Gastrocnemius medialis (tissue), 4 donors: ENCODE results near the gene VPS18. TPM values are rescaled to one million over a fixed set of nuclear protein-coding genes. Genes with fewer than 3 reads are reported as not detected.
"Not testable (repeated sequence)": the region's sequence is repeated elsewhere in the genome, so short reads cannot be mapped to it uniquely, and the experiment has no call there.

Experiments used
- ATAC-seq, 2 donors: fragments of 150-250 bp; one replicate each; pipeline ENCODE4 v1.9.1; 2016
- DNase-seq, 2 donors: peaks; one replicate each; pipeline ENCODE4 v3.0.0-alpha.2; 2019
- H3K27ac ChIP-seq, 4 donors: fragments of 200-600 bp; sonication (generic); 1 replicate in 1 of 4; 2 replicates in 3 of 4; pipeline ENCODE4 v1.5.1; 2016 to 2018; ENCODE audit warnings: mild to moderate bottlenecking in 2 of 4, moderate library complexity in 1 of 4
- H3K27me3 ChIP-seq, 3 donors: fragments of 200-600 bp; sonication (generic) in 2 of 3; 1 replicate in 1 of 3; 2 replicates in 2 of 3; pipeline versions ENCODE4 v1.5.1 to v1.6.0; 2016 to 2019; ENCODE audit warnings: mild to moderate bottlenecking in 1 of 3, moderate library complexity in 1 of 3
- H3K36me3 ChIP-seq, 2 donors: fragments of 200-600 bp; sonication (generic) in 1 of 2; one replicate each; pipeline ENCODE4 v1.5.1; 2017 to 2018
- H3K4me1 ChIP-seq, 2 donors: fragments of 200-600 bp; sonication (generic) in 1 of 2; one replicate each; pipeline ENCODE4 v1.5.1; 2016 to 2017; ENCODE audit warnings: mild to moderate bottlenecking in 2 of 2
- H3K4me3 ChIP-seq, 4 donors: fragments of 200-600 bp; sonication (generic) in 3 of 4; 1 replicate in 1 of 4; 2 replicates in 3 of 4; pipeline ENCODE4 v1.5.1; 2016 to 2019; ENCODE audit warnings: mild to moderate bottlenecking in 2 of 4
- H3K9me3 ChIP-seq, 3 donors: fragments of 200-600 bp; sonication (generic) in 2 of 3; 1 replicate in 1 of 3; 2 replicates in 2 of 3; pipeline ENCODE4 v1.5.1; 2016 to 2019
- POLR2A ChIP-seq, 2 donors: fragments of 450-650 bp; IDR thresholded peaks; one replicate each; pipeline ENCODE4 v1.6.1; 2017; ENCODE audit warnings: antibody characterized with exemption in 2 of 2, mild to moderate bottlenecking in 2 of 2, moderate library complexity in 2 of 2
- in situ Hi-C, 4 donors: fragments of 200-750 bp; cut with MboI; loops; one replicate each; pipeline versions ENCODE4 v1.15.0 to v1.8.0; 2017; ENCODE audit warnings: low sequenced_read_pairs in 4 of 4
- intact Hi-C: fragments of 100-400 bp; cut with DNase I; formaldehyde crosslinking; loops from one replicate; pipeline ENCODE4 v1.15.1; 2023; ENCODE audit warnings: low total_unique reads
- total RNA-seq, 4 donors: library from RNA; depleted of rRNA; stranded (reverse); fragments of >200 nt; gene quantifications; one replicate each; pipeline versions ENCODE4 v1.1.0 to v1.2.3, GENCODE V29; 2016
- TF ChIP-seq, protein P1 (sequence below), 5 experiments: fragments of 450-650 bp in 3 of 5; fragments of 200-600 bp in 2 of 5; sonication (generic) in 2 of 5; IDR thresholded peaks in 4 of 5; conservative IDR thresholded peaks in 1 of 5; 1 replicate in 4 of 5; 2 replicates in 1 of 5; pipeline ENCODE4 v1.5.1; 2016 to 2019; ENCODE audit warnings: antibody characterized with exemption in 5 of 5, mild to moderate bottlenecking in 3 of 5, moderate library complexity in 3 of 5

Gene VPS18
- total RNA-seq, 4 donors from 2014 or later, result 18.5 to 26.1 (median 19.3) TPM

DNA sequence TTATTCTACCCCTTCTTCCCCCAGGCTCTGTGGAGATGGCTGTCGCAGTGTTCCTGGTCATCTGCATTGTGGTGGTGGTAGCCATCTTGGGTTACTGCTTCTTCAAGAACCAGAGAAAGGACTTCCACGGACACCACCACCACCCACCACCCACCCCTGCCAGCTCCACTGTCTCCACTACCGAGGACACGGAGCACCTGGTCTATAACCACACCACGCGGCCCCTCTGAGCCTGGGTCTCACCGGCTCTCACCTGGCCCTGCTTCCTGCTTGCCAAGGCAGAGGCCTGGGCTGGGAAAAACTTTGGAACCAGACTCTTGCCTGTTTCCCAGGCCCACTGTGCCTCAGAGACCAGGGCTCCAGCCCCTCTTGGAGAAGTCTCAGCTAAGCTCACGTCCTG is 37.5 kb upstream of the VPS18 start:
- H3K9me3 ChIP-seq, result no peaks in the 10 kb centered on the region
- H3K27ac ChIP-seq, result no peak overlapping the region
- no peaks in the 10 kb centered on the region for H3K4me1 ChIP-seq
- in situ Hi-C loops (loop anchor here in 1 of 4 donors (5.0 kb wide), 1 partner anchor 36 kb away; the partner anchor contains the start of gene VPS18), intact Hi-C loops (loop anchor here (1.0 kb wide), 1 partner anchor 38 kb away; the partner anchor contains the start of gene VPS18)
- TF ChIP-seq, protein P1, sequence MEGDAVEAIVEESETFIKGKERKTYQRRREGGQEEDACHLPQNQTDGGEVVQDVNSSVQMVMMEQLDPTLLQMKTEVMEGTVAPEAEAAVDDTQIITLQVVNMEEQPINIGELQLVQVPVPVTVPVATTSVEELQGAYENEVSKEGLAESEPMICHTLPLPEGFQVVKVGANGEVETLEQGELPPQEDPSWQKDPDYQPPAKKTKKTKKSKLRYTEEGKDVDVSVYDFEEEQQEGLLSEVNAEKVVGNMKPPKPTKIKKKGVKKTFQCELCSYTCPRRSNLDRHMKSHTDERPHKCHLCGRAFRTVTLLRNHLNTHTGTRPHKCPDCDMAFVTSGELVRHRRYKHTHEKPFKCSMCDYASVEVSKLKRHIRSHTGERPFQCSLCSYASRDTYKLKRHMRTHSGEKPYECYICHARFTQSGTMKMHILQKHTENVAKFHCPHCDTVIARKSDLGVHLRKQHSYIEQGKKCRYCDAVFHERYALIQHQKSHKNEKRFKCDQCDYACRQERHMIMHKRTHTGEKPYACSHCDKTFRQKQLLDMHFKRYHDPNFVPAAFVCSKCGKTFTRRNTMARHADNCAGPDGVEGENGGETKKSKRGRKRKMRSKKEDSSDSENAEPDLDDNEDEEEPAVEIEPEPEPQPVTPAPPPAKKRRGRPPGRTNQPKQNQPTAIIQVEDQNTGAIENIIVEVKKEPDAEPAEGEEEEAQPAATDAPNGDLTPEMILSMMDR (IDR thresholded peaks at IDR 0.05 in 4 of 5, conservative IDR thresholded peaks at IDR 0.05 in 1 of 5), result no peak
- TF ChIP-seq POLR2A (IDR thresholded peaks at IDR 0.05), result no peak
- no peak overlapping the region for H3K4me3 ChIP-seq
- no peaks in the 10 kb centered on the region for H3K36me3 ChIP-seq
- DNase-seq (no peak), ATAC-seq (no peak)
- no peaks in the 10 kb centered on the region for H3K27me3 ChIP-seq

DNA sequence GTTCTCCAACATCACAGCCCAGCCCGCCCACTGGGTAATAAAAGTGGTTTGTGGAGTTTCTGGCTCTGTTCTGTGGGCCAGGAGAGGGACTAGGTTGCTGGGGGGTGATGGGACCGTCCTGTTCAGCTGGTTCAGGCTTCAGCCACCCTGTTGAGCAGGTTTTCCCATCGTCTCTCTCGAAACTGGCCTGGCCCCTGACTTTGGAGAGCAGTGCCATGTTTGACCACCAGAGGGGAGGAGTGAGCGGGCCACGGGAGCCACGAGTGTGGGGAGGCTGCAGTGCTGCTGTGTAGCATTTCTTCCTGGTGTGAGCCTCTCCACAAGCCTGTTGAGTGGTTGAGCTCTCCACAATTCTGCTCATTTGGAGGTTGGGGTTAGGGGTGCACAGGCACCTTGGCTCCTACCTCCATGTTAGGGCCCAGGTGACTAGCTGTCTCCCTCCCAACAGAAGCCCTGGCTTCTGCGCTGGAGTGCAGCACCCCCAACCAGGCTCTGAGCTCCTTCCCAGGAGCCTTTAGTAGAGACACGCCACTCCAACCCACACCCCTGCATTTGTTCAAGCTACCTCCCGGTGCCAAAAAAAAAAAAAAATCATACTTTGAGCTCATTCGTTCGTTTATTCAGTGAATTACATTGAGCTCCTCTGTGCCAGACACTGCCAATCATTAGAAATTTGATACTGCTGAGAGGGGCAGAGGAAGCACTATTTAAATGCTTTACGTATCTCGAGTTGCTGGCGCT is 36.5 kb upstream of the VPS18 start:
- H3K9me3 ChIP-seq, result no peaks in the 10 kb centered on the region
- no peaks in the 10 kb centered on the region for H3K36me3 ChIP-seq
- TF ChIP-seq, protein P1 (IDR thresholded peaks at IDR 0.05 in 4 of 5, conservative IDR thresholded peaks at IDR 0.05 in 1 of 5), result peak; percentile 76 to 93 (median 91)
- no peak for TF ChIP-seq POLR2A (IDR thresholded peaks at IDR 0.05)
- no peak overlapping the region for H3K27ac ChIP-seq
- no peak overlapping the region for H3K4me3 ChIP-seq
- ATAC-seq (peak; percentile 82 to 90), DNase-seq (peak in 1 of 2 donors; percentile 54)
- intact Hi-C loops (loop anchor here (1.0 to 2.0 kb wide), 2 partner anchors 37 to 327 kb away; partner anchors contain the start of gene VPS18), in situ Hi-C loops (loop anchor here in 1 of 4 donors (5.0 kb wide), 1 partner anchor 35 kb away; the partner anchor contains the start of gene VPS18)
- no peaks in the 10 kb centered on the region for H3K4me1 ChIP-seq
- no peaks in the 10 kb centered on the region for H3K27me3 ChIP-seq

GRCh38 chr15:40858706-40859105 is 35.5 kb upstream of the VPS18 start:
- TF ChIP-seq POLR2A (IDR thresholded peaks at IDR 0.05), result no peak
- TF ChIP-seq, protein P1 (IDR thresholded peaks at IDR 0.05 in 4 of 5, conservative IDR thresholded peaks at IDR 0.05 in 1 of 5), result no peak
- DNase-seq, result no peak
- no peak overlapping the region for H3K4me3 ChIP-seq
- no peaks in the 10 kb centered on the region for H3K4me1 ChIP-seq
- no peaks in the 10 kb centered on the region for H3K27me3 ChIP-seq
- intact Hi-C loops (loop anchor here (2.0 kb wide), 1 partner anchor 326 kb away; no protein-coding TSS in a partner anchor), in situ Hi-C loops (loop anchor here in 1 of 4 donors (5.0 kb wide), 1 partner anchor 34 kb away; the partner anchor contains the start of gene VPS18)
- no peaks in the 10 kb centered on the region for H3K9me3 ChIP-seq
- no peaks in the 10 kb centered on the region for H3K36me3 ChIP-seq
- ATAC-seq, result no peak
- H3K27ac ChIP-seq, result no peak overlapping the region

DNA sequence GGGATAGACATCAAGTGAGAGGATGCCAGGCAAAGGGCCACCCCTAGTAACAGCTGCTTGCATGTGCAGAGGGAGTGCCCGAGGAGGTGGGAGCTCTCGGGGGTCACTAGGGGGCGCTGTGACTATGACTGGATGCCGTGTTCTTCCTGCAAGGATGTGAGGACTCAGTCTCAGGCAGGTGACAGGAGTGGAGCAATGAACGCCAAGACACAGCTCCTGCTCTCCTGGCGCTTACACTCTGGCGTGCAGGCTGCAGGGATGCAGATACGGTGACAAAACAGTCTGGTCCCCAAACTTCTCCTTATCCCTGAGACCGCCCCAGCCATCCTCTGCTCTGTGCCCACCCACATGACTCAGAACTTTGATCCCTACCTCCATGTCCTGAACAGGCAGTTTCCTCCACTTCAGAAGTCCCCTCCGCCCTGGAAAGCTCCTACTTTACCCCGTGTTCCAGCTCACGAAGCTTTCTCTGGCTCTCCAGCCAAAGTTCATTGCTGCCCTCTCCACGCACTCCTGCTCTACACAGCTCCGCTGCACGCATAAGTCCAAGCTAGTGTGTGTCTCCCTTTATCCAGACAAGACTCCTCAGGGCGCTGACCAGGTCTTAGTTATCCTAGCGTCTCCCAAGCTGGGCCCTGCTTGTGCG is 34.9 kb upstream of the VPS18 start:
- in situ Hi-C loops, result loop anchor here in 1 of 4 donors (5.0 kb wide), 1 partner anchor 33 kb away; the partner anchor contains the start of gene VPS18
- peak in 1 of 2 donors; percentile 69 for ATAC-seq
- Histone ChIP-seq H3K27me3 (peaks cover 0 to 3% (median 0%) of the 10 kb centered on the region in 3 donors), H3K4me3 (no peak overlapping the region), H3K27ac (no peak overlapping the region), H3K4me1 (no peaks in the 10 kb centered on the region), H3K9me3 (no peaks in the 10 kb centered on the region), H3K36me3 (no peaks in the 10 kb centered on the region)
- TF ChIP-seq POLR2A (IDR thresholded peaks at IDR 0.05), result no peak
- TF ChIP-seq, protein P1 (IDR thresholded peaks at IDR 0.05 in 4 of 5, conservative IDR thresholded peaks at IDR 0.05 in 1 of 5), result peak; percentile 19 to 66 (median 46)
- peak in 1 of 2 donors; percentile 58 for DNase-seq
- intact Hi-C loops, result loop anchor here (2.0 kb wide), 1 partner anchor 325 kb away; no protein-coding TSS in a partner anchor

GRCh38 chr15:40861147-40861546 is 33.1 kb upstream of the VPS18 start:
- H3K4me1 ChIP-seq, H3K9me3 ChIP-seq, intact Hi-C loops, ATAC-seq, H3K4me3 ChIP-seq, DNase-seq, H3K27me3 ChIP-seq, in situ Hi-C loops, H3K27ac ChIP-seq, H3K36me3 ChIP-seq: not testable (repeated sequence)
